Astrocyte of the hippocampus (primary cell): ENCODE results near the gene PABPC4L.
"Not testable (repeated sequence)": the region's sequence is repeated elsewhere in the genome, so short reads cannot be mapped to it uniquely, and the experiment has no call there.

Source experiments
- DNase-seq: peaks from one replicate; pipeline ENCODE4 v3.0.0; 2011; ENCODE audit warnings: low read depth, low spot score

The PABPC4L gene

DNA sequence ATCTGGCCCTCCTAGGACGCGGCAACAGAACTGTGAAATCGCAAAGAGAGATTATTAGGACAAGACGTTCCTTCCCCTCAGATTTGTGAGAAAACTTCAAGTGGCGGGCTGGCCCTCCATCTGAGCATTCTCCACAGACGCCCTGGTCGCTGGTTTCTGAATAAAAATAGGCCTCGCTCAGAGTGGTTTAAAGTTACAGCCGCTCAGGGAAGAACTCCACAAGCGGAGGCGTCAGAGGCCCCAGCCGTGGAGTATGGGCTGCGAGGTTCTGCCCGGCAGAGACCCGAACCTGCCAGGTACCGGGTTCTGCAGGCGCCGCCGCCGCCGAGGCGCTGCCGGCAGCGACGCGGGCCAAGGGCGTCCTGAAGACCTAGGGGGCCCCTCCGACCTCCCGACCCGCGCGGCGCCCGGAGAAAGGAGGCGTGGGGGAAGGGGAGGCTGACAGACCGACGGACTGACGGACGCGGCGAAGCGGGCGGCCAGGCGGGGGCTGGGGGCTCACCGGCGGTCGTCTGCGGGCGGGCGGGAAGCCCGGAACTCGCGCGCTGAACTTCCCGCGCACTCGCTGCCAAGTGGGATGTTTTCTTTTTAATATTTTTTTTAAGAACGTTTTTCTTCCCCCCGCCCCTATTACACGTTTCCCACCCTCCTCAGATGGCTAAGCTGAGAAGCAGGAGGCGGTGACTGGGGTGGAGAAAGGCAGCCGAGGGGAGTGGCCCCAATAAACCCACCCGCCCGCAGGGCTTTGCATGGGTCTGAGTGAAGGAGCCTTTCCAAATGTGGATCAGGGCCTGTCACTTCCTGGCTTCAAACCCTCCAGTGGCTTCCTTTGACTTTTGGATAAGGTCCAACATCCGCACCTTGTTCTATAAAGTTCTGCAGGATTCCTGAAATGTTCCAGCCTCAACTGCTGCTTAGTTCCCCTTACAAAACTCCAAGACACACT is at the start of gene PABPC4L:
Gene PABPC4L (minus strand): TSS at position 574 of the 946 bp plus-strand sequence. CDS start 770 bp downstream, outside the sequence.
- DNase-seq: peak; percentile 74

DNA sequence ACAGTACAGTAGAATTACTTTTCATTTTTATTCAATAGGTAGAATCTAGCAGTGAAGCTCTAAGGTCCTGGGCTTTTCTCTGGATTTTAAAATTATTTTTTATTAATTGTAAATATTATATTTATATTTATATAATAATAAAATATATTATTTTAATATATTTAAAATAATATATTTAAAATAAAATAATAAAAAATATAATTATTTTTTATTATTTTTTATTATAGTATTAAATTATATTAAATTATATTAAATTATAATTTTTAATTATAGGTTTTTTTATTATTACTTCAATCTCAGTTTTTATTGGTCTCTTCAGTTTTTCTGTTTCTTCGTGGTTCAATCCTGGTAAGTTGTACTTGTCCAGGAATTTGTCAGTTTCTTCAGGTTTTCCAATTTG is 49.7 kb upstream of the PABPC4L start:
- DNase-seq: no peak

- DNase-seq: no peak
Measured at GRCh38 chr4:134243742-134244713, 42.4 kb upstream of the PABPC4L start.

DNA sequence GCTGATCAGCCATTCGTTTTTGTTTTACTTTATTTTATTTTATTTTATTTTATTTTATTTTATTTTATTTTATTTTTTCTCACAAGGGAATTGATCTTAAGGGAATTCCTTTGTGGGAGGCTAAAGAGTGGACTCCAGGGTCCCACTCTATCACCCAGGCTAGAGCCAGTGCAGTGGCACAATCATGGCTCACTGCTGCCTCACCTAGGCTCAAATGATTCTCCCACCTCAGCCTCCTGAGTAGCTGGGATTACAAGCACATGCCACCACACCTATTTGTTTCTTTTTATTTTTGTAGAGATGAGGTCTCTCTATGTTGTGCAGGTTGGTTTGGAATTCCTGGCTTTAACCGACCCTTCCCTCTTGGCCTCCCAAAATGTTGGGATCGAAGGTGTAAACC is 17.5 kb upstream of the PABPC4L start:
- no peak for DNase-seq

DNA sequence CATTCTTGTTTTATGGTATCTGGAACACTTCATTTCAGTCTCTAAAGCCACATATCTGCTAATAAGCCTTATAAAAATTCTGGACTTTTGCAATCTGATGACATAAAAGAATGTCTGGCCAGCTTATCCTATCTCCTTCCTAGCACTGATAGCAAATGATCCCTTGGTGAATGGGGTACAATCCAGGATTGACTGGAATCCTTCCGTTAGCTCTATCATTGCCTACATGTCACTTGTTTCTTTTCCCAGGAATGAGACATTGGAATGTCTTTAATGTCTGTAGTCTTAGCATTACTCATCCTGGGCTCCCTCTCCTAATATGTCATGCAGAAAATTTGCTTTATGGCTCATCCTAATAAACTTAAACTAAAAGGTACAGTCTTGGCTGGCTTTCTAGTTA is 14.8 kb upstream of the PABPC4L start:
- peak; percentile 44 for DNase-seq

GRCh38 chr4:134215620-134216344 is 14.2 kb upstream of the PABPC4L start:
- peak; percentile 0 for DNase-seq

GRCh38 chr4:134207955-134208354 is 6.4 kb upstream of the PABPC4L start:
- not testable (repeated sequence) for DNase-seq

GRCh38 chr4:134202166-134202956 is 772 bp upstream of the PABPC4L start:
- peak; percentile 52 for DNase-seq

GRCh38 chr4:134200811-134201215 is 776 bp downstream of the PABPC4L start:
- DNase-seq: no peak

GRCh38 chr4:134189949-134190348 is 11.6 kb downstream of the PABPC4L start:
- no peak for DNase-seq

DNA sequence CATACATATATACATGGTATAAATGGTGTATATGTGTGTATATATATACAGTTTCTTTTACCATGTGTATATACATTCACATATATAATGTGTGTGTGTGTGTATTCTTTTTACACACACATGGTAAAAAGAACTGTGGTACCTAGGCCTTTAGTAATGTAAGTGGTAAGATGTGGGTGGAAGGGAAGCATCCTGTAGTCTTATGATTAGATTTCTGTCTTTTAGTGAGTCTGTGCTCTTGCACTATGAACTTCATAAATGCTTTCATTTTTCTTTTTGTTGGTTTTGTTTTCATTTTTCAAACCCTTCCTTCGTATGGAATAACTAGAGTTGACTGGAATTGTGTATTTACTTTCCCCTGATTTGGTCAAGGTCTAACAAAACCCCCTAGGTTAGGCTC is 12.1 kb downstream of the PABPC4L start:
- DNase-seq: no peak

- DNase-seq: no peak
Measured at GRCh38 chr4:134178706-134179105, 22.9 kb downstream of the PABPC4L start.

DNA sequence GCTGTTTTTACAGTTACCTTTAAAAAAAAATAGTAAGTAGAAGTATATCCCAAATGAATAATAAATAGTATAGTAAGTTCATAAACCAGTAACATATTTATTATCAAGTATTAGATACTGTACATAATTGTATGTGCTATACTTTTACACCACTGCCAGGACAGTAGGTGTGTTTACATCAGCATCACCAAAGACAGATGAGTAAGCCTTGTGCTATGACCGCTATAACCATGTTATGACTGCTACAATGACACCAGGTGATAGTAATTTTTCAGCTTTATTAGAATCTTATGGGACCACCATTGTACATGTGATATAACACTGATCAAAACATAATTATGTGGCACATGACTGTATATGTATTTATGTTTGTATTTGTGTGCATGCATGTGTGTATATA is 27.3 kb downstream of the PABPC4L start:
- DNase-seq: no peak

DNA sequence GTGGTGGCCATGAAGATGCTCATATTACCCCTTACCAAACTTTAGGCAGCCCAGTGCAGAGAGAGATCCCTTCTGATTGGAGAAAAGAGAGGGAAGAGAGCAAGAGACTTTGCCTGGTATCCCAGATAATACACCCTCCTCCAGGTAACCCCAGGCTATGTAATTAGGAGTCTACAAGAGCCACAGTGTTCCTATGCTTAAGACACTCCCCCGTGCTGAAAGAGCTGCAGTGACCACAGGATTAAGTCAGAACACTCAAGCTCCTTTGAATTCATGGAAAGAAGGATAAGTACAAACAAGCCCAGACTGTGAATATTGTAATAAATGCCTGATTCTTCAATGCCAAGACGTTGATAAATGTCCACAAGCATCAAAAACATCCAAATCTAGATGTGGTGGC is 41.4 kb downstream of the PABPC4L start:
- DNase-seq: peak; percentile 1

- no peak for DNase-seq
Measured at GRCh38 chr4:134154097-134154496, 47.5 kb downstream of the PABPC4L start.

GRCh38 chr4:134147941-134148340 is 53.6 kb downstream of the PABPC4L start:
- DNase-seq: no peak
